DLD1 (cell line): ENCODE results near the gene STAG2.
"Not testable (repeated sequence)": the region's sequence is repeated elsewhere in the genome, so short reads cannot be mapped to it uniquely, and the experiment has no call there.

Experiments used
- in situ Hi-C: cut with HindIII; loops from 2 replicates; pipeline ENCODE4 v1.10.0; 2017; ENCODE audit warnings: low sequenced_read_pairs

STAG2 gene

DNA sequence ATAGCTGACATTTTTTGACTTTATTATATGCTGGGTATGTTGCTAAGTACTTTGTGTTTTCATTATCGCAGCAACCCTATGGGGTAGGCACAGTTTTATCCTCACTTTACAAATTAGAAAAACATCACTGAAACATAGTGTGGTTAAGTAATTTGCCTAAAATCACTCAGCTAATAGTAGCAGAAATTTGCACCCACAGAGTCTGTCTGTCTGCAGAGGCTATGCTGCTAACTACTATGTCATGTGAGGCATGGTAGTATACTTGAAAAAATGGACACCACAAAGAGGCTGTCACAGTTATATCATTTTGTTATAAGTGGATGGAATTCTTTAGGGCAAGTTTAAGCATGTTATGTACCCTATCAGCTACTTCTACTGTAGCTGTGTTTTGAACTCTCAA lies 69.0 kb downstream of the STAG2 start:
- in situ Hi-C loops: no loop called here

DNA sequence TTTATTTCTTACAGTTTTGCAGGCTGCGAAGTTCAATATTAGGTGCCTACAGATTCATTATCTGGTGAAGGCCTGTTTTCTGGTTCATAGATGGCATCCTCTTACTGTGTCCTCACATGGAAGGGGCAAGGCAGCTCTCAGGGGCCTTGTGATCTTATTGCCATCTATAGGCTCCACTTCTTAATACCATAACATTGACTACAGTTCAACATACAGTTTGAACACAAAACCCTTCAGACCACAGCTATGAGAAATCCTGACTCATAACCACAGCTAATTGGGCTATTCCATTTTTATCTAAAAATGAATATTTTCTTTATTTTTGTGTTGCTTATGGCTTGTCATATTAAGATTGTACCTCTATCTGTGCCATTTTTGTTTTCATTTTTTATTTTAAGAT lies 72.3 kb downstream of the STAG2 start:
- in situ Hi-C loops: no loop called here

DNA sequence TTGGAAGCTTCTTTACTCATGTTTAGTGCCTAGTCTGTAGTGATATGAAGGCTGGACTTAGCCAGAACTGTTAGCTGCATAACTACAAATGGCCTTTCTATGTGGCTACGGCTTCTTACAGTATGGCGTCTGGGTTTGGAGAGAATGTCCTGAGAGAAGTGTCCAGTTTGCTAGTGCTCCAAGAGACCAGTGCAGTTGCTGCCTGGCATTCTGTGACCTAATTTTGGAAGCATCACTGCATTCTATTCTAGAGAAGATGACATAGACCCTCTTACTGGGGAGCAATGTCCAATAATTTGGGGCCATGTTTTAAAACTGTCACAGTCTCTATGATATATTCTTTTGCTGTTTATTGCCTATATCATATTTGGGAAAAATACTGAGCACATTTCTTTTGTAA lies 74.2 kb downstream of the STAG2 start:
- in situ Hi-C loops: no loop called here

GRCh38 chrX:124042042-124042441 lies 80.5 kb downstream of the STAG2 start:
- in situ Hi-C loops: no loop called here

- in situ Hi-C loops: no loop called here
Measured at GRCh38 chrX:124045109-124045508, 83.6 kb downstream of the STAG2 start.

- in situ Hi-C loops: not testable (repeated sequence)
Measured at GRCh38 chrX:124084417-124084816, 122.9 kb downstream of the STAG2 start.

DNA sequence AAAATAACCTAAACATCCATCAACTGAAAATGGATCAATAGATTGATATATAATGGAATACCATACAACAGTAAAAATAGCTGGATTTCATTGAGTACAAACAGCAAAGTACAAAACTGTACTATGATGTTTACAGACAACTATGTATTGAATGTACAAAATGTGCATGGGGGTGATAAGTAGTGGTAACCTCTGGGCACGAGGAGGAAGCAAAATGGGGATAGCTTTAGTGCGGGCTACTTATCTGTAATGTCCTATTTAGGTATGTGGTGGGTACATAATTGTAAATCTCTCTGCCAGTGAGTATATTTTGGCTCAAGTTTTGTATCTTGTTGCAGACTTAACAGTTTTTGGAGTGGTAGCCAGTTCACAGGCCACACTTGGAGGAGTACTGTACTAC lies 123.6 kb downstream of the STAG2 start:
- in situ Hi-C loops: no loop called here

GRCh38 chrX:124086411-124086810 lies 124.9 kb downstream of the STAG2 start:
- in situ Hi-C loops: no loop called here

DNA sequence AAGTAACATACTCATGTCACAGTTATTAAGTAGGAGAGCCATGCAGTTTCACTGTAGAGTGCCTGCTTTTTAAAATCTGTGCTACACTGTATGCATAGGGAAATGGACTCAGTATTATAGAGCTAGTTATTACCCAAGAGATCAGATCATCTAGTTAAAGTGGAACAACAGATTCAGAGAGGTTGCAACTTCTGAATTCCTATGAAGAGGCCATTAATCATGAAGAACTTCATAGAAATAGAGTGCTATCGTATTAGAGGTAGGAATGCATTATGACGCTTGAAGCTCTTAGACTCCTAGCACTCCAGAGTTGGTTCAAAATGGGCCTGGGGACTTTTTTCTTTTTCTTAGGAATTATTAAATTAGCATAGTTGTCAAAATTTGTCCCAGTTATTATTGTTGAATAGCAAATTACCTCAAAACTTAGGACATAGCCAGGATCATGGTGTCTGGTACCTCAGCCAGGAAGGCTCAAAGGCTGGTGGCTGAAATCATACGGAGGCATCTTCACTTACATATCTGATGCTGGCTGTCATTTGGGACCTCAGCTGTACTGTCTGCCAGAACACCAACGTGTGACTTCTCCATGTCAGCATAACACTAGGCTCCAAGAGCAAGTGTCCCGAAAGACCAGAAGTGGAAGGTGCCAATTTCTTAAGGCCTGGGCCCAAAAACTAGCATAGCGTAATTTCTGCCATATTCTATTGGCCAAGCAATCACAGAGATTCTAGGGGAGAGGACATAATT lies 125.7 kb downstream of the STAG2 start:
- in situ Hi-C loops: no loop called here

DNA sequence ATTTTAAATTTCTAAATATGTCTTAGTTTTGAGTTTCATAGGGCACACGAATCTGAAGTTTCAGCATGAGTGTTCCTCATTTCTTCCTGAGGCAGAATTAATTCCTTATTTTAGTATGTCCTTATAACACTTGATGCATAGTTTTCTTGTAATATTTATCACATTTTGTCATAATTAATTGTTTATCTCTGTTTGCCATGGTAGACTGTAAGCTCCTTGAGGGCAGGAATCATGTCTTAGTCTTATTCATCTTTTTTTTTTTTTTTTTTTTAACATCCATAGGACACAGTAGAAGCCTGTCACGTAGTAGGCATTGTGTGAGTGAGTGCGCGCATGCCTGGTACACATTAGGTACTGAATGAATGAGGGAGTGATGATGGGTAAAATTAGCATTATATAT lies 131.7 kb downstream of the STAG2 start:
- in situ Hi-C loops: no loop called here

DNA sequence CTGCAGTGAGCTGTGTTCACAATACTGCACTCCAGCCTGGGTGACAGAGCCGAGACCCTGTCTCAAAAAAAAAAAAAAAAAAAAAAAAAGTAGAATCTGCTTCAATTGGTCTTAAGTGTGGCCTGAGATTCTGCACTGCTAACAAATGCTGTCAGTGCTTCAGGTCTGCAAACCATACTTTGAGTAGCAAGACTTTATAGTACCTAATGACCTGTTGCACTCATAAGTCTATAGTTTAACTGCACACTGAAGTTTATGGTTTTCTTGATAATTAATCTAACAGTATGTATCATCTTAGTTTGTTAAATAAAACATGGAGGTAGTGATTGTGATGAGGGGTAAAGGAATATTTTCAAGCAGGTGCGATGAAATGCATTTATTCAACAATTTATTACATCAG lies 135.6 kb downstream of the STAG2 start:
- in situ Hi-C loops: no loop called here

GRCh38 chrX:124098089-124098488 lies 136.6 kb downstream of the STAG2 start:
- in situ Hi-C loops: no loop called here

DNA sequence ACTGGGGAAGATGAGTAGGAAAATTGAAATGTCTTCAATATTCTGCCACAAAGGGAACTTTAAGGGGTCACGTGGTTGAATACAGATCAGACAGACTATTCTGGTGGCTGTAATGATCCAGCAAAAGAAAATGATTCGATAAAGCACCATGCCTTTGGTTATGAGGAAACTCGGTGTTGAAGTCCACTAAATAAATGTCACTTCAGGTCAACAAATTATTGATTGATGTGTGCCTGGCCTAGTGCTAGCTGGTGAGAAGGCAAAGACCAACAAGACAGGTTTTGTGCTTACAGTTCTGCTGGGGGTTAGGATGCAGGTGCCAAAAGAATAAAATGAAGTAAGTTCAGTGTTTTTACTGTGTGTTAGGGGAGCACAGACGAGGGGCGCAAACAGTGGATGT lies 142.5 kb downstream of the STAG2 start:
- in situ Hi-C loops: no loop called here

- in situ Hi-C loops: not testable (repeated sequence)
Measured at GRCh38 chrX:124104512-124104911, 143.0 kb downstream of the STAG2 start.

DNA sequence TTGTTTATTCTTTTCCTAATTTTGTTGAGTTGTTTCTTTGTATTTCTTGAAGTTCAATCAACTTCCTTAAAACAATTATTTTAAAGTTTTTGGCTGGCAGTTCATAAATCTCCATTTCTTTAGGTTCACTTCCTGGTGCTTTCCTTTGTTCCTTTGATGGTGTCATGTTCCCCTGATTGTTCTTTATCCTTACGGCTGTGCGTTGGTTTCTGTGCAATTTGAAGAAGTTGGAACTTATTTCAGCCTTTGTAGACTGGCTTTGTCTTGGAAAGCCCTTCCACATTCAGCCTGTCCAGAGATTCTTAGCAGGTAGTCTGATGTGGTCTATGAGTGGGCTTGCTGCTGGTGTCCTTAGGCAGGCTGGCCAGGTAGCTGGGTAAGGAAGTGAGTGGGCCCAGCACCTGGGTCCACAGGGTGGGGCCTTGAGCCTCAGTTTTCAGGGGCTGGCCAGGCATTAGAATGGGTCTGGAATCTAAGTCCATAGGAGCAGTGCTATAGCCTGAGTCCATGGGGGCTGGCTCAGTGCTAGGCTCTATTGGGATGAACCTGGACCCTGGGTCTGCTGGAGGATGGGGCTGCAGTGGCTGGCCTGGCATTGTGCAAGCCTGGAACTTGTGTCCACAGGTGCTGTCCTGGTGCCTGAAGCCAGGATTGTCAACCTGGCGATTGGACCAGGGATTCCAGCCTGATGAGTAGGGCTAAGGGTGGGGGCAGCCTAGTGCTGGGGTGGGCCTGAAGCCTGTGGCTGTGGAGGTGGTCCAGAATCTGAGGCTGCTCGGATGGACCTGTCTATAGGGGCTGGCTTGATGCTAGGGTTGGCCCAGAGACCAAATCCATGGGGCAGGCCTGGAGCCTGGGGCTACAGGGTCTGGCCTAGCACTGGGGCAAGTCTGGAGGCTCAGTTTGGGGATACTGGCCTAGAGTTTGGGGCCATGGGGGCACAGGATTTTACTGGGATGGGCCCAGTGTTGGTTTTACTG lies 152.4 kb downstream of the STAG2 start:
- in situ Hi-C loops: no loop called here

- in situ Hi-C loops: no loop called here
Measured at GRCh38 chrX:124117325-124117724, 155.8 kb downstream of the STAG2 start.

- in situ Hi-C loops: no loop called here
Measured at GRCh38 chrX:124125471-124125870, 164.0 kb downstream of the STAG2 start.

DNA sequence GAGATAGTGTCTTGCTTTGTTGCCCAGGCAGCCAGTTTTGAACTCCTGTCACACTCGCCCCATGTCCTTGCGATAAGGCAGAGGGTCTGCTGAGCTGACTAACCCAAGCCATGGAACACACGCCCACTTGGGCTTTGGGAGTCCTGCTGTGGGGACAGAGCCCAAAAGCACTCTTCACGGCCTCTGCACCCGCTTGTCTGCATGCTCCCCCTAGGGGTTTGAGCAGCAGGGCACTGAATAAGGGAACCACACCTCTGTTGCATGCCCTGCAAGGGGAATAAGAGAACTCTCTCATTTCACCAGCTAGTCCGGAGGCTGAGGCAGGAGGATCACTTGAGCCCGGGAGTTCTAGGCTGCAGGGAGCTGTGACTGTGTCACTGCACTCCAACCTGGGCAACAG lies 166.0 kb downstream of the STAG2 start:
- in situ Hi-C loops: no loop called here

DNA sequence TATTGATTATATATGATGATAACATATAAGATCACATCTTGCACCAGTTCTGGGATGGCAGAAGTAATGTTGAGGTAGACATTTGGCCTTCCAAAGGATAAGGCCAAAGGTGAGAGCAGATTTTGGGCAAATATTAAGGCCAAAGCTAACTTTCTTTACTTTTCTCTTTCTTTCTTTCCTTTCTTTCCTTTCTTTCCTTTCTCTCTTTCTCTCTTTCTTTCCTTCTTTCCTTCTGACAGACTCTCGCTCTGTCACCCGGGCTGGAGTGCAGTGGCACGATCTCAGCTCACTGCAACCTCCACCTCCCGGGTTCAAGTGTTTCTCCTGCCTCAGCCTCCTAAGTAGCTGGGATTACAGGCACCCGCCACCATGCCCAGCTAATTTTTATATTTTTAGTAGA lies 170.9 kb downstream of the STAG2 start:
- in situ Hi-C loops: not testable (repeated sequence)

DNA sequence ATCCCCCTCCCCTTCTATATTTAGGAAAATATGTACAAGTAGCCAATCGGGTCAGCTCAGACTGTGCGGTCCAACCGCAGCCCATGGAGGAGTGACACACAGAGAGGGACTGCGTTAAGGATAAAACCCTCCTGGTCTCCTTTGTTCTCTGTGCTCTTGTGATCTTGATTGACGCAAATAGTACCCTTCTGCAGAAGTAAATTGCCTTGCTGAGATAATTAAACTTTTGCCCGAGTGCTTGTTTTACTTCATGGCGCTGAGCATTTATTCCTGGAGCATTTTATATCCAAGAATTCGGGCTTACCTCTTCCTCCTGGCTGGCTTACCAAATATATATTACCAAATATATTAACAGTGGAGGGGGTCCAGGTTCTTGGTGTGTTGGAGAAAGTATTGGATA lies 184.2 kb downstream of the STAG2 start:
- in situ Hi-C loops: no loop called here

DNA sequence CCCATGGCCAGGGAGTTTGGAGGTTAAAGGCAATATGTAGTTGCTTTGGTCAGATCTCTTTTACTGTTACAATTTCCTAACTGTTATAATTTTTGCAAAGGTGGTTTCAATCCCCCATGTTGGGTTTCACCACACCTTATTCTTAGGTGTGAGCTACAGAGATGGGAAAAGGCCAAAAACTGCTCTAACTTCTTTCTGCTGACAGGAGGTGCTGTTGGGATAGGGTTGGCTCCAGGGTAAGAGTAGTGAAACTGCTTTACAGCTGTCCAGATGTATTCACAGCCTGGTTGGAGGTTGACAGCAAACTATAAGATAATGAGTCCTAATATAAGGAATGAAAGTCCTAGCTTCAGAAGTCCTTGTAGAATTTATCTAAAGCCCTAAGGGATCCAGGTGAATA lies 189.7 kb downstream of the STAG2 start:
- in situ Hi-C loops: no loop called here
